Measurements from ENCODE around the gene SYTL2.

SYTL2 gene

DNA sequence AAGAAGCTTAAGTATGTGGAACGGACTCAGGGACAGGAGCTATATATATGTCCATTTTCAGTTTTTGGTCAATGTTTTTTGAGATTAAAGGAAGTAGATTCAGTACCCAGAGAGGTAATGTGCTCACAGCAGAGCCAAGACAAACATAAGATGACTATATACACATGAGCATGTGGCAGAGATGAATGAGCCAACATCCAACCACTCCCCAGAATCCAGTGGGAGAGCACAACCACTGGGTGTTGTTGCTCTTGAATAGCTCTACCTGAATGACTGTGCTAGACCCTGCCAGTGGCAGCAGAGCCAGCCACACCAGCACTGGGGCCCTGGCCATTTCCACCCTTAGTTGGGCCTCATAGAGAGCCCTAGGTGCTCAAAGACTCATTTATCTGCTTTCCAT is 10.7 kb upstream of the SYTL2 start:
- TF ChIP-seq, protein P1, sequence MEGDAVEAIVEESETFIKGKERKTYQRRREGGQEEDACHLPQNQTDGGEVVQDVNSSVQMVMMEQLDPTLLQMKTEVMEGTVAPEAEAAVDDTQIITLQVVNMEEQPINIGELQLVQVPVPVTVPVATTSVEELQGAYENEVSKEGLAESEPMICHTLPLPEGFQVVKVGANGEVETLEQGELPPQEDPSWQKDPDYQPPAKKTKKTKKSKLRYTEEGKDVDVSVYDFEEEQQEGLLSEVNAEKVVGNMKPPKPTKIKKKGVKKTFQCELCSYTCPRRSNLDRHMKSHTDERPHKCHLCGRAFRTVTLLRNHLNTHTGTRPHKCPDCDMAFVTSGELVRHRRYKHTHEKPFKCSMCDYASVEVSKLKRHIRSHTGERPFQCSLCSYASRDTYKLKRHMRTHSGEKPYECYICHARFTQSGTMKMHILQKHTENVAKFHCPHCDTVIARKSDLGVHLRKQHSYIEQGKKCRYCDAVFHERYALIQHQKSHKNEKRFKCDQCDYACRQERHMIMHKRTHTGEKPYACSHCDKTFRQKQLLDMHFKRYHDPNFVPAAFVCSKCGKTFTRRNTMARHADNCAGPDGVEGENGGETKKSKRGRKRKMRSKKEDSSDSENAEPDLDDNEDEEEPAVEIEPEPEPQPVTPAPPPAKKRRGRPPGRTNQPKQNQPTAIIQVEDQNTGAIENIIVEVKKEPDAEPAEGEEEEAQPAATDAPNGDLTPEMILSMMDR (IDR thresholded peaks at IDR 0.05) = no peak

DNA sequence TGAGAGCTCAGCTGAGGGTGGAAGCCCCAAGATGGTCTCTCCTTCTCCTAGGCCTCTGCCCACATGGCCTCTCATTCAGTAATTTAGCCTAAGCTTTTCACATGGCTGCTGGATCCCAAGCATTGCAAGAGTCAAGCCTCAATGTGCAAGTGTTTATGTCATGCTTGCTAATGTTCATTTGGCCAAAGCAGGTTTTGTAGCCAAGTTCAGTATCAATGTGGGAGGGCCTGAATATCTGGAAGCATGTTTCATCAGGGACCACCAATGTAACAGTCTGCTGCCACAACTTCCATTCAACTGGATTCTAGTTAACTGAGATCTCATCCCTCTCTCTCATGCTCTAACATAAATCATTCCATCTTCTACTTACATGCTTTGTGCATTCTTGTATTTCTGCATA is 8.5 kb upstream of the SYTL2 start:
- TF ChIP-seq, protein P1 (IDR thresholded peaks at IDR 0.05) = no peak

DNA sequence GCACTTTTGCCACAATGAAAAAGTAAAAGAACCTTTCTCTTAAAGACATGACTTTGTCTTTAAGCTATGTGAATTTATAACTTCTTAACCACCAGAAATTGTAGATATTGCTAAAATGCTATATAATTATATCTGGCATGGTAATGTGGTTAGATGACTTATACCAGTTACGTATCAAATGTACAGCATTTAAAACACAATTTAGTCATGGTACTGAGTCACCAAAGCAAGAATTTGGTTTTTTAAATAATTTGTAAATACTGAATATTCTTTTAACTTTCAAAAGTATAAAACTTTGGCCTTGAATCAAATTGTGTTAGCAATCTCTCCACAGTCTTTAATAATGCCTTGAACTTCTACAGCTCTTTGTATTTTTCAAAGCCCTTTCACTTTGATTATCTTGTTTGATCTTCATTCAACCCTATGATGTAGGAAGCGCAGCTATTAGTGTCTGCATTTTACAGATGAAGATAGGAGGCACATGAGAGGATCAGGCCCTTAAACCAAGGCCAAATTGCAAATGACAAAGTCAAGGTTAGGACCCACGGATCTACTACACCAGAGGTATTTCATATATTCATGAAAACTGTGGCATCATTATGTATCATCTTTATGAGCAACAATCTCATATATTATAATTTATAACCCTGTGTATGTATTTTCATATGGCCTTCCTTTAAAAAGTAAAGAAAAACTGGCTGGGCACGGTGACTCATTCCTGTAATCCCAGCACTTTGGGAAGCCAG is 4.4 kb upstream of the SYTL2 start:
- TF ChIP-seq, protein P1 (IDR thresholded peaks at IDR 0.05) = no peak

DNA sequence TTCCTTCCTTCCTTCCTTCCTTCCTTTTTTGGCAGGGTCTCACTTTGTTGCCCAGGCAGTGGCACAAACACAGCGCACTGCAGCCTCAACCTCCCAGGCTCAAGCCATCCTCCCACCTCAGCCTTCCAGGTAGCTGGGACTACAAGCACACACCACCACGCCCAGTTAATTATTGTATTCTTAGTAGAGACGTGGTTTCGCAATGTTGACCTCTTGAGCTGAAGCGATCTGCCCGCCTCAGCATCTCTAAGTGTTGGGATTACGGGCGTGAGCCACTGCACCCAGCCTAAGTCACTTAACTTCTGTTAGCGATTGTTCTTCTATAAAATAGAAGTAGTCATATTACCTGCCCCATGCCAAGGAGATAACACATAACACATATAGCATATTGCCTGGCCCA is 2.8 kb upstream of the SYTL2 start:
- TF ChIP-seq, protein P1 (IDR thresholded peaks at IDR 0.05) = no peak

DNA sequence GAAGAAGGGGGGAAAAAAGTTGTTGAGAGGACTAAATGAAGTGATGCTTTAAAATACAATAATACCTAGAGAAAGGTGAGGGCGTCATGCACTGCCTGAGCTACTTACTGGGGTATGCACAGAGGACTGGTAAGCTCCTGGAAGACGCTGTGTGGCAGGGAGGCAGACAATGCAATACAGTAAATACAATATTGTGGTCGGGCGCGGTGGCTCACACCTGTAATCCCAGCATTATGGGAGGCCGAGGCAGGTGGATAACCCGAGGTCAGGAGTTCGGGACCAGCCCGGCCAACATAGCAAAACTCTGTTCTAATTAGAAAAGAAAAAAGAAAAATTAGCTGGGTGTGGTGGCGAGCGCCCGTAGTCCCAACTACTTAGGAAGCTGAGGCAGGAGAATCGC is 683 bp upstream of the SYTL2 start:
- TF ChIP-seq, protein P1 (IDR thresholded peaks at IDR 0.05) = no peak

DNA sequence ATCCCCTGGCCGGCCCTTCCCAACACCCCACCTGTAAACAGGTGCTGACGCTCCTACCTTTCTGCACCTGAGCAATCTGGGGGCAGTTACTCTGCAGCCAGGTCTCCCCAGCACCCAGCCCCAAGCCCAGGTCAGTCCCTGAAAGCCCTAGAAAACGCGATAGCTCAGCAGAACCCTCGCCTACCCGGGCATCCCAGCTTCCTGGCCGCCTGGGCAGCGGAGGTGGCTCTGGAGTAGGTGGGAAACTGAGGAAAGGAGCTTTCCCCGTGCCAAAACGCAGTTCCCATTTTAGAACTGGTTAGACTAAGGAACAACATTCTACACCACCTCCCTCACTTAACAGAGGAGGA is 445 bp downstream of the SYTL2 start:
- TF ChIP-seq, protein P1 (IDR thresholded peaks at IDR 0.05) = no peak

DNA sequence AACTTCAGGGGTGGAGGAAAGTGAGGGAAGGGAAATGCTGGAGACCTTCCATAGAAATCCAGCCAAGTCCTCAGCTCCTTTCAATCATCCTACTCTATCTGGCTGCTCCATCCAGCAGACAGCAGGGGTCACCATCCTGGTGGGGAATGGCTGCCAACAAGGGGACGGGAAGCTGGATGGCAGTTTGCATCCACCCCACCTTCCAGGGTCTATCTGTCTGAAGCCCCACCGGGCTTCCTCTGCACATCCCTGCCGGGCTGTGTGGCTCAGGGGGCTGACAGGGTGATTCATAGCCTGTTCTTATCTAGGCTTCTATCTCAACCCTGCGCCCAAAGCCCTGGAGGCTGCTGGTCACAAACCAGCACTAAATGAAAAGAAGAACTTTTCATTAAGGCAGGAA is 1.1 kb downstream of the SYTL2 start:
- TF ChIP-seq, protein P1 (IDR thresholded peaks at IDR 0.05) = no peak

DNA sequence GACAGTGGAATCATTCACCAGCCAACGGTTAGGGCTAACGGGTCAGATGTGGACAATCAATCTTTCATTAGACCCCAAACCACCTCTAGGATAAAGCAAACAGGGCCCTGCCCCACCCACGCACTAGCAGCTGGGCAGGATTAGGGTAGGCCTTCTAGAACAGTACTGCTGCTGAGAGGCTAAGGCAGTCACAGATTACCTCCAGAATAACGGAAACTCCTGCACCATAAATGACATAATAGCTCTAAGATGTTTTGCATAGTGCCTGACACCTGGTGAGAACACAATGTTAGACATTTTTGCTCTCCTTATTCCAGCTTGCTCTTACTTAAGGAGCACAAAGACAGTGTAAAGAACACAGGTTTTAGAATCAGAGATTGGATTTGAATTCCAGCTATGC is 1.8 kb downstream of the SYTL2 start:
- TF ChIP-seq, protein P1 (IDR thresholded peaks at IDR 0.05) = no peak

Data from LNCAP (cell line).